Measurements from ENCODE around the gene DDX46.
A peak's percentile ranks its signal among the peaks of the same experiment; 100 is the strongest.
"Not testable (repeated sequence)": the region's sequence is repeated elsewhere in the genome, so short reads cannot be mapped to it uniquely, and the experiment has no call there.

The DDX46 gene, protein sequence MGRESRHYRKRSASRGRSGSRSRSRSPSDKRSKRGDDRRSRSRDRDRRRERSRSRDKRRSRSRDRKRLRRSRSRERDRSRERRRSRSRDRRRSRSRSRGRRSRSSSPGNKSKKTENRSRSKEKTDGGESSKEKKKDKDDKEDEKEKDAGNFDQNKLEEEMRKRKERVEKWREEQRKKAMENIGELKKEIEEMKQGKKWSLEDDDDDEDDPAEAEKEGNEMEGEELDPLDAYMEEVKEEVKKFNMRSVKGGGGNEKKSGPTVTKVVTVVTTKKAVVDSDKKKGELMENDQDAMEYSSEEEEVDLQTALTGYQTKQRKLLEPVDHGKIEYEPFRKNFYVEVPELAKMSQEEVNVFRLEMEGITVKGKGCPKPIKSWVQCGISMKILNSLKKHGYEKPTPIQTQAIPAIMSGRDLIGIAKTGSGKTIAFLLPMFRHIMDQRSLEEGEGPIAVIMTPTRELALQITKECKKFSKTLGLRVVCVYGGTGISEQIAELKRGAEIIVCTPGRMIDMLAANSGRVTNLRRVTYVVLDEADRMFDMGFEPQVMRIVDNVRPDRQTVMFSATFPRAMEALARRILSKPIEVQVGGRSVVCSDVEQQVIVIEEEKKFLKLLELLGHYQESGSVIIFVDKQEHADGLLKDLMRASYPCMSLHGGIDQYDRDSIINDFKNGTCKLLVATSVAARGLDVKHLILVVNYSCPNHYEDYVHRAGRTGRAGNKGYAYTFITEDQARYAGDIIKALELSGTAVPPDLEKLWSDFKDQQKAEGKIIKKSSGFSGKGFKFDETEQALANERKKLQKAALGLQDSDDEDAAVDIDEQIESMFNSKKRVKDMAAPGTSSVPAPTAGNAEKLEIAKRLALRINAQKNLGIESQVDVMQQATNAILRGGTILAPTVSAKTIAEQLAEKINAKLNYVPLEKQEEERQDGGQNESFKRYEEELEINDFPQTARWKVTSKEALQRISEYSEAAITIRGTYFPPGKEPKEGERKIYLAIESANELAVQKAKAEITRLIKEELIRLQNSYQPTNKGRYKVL

DNA sequence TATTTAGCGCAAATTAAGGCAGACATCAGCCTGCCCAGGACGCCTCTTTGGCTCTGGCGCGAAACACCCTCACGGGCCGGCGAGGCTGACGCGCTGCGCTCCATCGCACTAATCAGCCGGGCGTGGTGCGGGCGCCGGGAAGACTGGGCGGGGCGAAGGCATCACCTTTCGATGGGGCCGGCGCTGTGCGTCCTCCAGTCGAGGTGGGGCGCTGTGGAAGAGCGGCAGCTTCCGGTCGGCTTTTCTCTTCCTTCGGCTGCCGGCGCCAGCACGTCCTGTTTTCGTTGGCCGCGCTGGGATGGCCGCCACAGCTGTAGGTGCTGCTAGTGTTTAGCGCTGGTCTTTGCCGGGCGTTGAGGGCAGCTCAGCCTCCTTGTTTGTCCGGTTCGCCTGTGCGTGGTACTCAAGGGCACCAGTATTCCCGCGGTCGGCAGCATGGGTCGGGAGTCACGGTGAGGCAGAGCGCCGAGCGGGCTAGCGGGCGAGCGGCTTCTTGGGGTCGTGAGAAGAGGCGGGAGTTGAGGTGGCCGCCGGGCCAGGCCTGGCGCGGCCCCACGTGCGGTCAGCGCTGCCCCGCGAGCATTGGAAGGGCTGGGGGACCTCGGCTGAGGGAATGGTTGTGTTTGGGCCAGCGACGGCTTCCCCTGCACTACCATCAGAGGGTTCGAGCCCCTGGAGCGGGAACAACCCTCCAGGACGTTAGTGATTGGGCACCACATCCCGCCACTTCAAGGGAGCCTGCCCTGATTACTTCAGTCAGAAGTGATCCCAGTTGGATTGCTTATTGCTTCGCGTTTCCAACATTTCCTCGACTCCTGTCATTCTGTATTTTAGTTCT is at the start of gene DDX46:
TSS of gene DDX46 (plus strand) at position 276 of the 838 bp plus-strand sequence. CDS start at position 436, 160 bp downstream.
- DNase-seq, result peak; percentile 97

DNA sequence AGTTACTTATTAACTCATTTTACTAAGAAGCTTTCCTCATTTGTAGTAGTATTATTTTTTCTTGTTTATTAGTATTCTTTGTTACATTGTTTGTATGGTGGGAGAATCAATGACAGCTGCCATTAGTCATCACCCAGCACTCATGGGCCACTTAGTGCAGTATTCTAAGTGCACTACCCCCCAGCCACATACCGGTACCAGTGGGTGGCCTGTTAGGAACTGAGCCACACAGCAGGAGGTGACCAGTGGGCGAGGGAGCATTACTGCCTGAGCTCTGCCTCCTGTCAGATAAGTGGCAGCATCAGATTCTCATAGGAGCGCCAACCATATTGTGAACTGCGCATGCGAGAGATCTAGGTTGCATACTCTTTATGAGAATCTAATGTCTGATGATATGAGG is 44.5 kb upstream of the DDX46 start:
- DNase-seq, result no peak

DNA sequence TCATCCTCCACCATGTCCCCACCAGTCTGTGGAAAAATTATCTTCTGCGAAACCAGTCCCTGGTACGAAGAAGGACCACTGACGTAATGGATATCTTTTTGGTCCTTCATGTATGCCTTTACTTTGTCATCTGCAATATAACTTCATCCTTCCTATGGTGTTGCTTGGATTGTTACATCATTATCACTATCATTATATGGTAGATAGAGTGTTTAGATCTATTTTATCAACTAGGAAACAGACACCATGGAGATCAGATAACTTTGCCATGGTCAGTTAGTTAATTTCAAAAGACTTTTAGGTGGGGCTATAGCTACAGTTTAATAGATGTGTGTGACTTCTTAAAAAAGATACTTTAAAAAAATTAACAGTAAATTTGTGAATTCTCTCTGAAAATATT is 44.0 kb upstream of the DDX46 start:
- DNase-seq, result no peak

DNA sequence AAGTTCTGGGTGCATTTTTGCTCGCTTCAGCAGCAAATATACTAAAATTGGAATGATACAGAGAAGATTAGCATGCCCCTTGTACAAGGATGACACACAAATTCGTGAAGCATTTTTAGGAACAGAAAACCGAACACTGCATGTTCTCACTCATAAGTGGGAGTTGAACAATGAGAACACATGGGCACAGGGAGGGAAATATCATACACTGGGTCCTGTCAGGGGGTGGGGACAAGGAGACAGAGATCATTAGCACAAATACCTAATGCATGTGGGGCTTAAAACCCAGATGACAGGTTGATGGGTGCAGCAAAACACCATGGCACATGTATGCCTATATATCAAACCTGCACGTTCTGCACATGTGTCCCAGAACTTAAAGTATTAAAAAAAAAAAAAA is 43.1 kb upstream of the DDX46 start:
- DNase-seq, result not testable (repeated sequence)

DNA sequence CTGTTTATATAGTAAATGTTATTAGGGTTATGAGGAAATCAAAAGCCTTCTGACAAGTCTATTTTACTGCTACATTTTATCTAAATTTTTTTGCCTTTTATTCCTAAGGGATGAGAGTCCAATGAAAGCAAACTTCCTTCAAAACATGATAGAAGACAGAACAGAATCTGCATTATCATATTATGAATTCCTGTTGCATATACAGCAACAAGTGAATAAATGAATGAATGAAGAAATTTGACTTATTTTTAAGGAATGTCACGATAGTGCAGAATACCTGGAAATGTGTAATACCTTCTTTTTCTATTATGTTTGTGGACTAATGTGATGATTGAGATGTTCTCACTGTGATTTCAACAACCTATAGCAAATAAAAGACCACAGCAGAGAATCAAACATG is 33.7 kb upstream of the DDX46 start:
- no peak for DNase-seq

DNA sequence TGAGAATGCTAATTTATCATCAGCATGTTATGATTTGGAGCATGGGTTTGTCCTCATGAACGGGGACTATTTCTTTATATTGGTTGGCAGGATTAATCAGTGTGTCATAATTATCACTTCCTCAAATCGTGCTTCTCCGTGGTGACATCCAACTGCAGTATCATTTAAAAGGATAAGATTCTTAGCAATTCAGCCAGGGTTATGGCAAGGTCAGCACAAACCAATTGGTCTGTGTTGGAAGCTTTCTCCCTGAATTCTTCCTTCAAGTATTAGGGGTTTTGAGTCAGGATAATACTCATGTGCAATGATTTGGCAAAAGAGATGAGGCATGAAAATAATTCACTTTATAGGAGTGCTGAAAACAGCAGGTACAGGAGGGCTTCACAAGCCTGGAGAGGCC is 25.8 kb upstream of the DDX46 start:
- no peak for DNase-seq

DNA sequence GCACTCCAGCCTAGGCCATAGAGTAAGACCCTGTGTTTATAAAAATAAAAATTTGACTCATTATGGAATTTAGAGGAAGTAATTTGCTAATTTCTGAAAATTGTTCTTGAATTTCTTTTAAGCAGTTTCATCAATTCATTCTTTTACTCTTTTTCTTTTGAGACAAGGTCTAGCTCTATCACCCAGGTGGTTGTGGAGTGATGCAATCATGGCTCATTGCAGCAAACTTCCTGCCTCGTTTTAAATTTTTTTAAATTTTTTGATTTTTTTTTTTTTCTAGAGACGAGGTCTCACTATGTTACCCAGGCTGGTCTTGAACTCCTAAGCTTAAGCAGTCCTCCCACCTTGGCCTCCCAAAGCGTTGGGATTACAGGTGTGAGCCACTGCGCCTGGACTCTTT is 23.3 kb upstream of the DDX46 start:
- no peak for DNase-seq

DNA sequence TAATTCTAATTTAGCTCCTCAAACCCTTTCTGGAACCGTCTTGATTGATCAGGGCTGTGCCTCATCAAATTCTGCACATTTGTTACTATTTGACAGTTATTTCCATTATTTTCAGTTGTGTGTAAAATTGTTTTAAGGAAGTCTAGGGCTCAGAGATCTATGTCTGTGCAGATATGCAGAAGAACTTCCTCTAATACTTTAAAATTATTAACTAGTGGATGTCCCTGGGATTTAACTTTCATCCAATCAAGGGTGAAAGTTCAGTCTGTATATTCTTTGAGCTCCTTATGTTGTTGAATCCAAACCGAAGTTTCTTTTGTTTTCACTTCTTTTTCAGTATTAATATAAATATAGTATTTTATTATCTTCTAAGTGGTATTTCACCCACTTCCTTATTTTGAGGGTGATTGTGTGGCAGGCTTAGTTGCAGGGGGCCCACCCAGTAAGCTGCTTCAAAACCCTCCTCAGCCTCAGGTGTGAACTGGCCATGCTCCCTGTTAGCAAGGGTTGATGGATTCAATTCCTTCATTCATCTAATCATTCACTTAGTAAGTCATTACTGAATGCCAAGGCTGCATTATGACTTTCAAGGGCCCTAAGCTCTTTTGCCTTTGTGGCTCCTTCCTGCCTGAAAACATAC is 22.3 kb upstream of the DDX46 start:
- no peak for DNase-seq

DNA sequence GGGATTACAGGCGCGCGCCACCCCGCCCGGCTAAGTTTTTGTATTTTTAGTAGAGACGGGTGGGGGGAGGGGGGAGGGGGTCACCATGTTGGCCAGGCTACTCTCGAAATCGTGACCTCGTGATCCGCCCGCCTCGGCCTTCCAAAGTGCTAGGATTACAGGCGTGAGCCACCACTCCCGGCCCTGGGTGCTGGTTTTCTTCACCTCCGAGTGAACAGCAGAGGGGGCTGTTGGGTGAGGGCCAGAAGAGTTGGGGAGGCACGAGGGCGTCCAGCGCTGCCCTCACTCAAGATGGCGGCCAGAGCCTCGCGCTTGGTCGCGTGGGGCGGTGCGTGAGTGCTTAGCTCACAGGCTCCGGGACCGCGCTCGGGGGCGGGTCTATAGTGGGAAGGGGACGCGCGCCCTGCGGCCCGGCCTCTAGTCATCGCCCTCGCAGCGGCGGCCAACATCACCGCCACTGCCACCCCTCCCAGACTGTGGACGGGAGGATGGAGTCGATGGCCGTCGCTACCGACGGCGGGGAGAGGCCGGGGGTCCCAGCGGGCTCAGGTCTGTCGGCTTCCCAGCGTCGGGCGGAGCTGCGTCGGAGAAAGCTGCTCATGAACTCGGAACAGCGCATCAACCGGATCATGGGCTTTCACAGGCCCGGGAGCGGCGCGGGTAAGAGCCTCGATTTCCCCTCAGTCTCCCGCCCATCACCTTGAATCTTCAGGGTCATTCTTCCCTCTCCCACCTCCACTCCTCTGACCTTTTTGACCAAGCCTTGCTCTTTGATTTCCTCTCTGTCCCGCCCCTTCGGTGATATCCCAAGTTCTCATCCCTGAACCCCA is 20.2 kb upstream of the DDX46 start, which contains the start of gene CAMLG:
TSS of gene CAMLG (plus strand) at position 416 of the 830 bp plus-strand sequence. CDS start at position 489, 73 bp downstream.
- DNase-seq, result peak; percentile 99

DNA sequence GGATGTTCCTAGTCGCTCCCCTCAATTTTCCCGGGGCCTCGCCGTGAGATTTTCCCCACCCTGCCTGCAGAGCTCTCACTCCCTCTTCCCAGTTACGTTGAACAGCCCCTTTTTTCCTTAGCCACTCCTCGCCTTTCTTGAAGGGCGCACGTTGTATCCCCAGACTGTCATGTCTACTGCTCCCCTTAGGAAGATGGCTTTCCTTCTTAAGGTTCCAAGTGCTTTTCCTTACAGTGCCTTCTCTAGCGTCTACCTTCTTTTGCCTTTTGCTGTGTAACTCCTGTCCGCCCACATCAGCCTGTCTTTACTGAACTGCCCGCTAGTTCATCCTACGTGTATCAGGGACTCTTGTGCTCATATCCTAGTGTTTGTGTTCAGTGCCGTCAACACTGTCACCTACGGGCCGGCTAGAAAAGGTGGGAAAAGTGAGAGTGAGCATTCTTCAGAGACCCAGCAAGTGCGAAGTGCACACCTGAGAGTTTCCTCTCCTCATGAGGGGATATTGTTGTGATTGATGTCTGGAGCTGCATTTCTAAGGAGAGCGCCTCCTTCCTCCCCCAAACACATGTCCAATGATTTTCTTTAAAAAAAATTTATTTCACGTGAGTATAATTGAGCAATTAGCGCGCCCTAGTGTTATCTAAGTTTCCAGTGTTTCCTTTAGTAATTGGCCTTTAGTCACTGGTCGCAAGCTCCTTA is 19.5 kb upstream of the DDX46 start:
- peak; percentile 42 for DNase-seq

DNA sequence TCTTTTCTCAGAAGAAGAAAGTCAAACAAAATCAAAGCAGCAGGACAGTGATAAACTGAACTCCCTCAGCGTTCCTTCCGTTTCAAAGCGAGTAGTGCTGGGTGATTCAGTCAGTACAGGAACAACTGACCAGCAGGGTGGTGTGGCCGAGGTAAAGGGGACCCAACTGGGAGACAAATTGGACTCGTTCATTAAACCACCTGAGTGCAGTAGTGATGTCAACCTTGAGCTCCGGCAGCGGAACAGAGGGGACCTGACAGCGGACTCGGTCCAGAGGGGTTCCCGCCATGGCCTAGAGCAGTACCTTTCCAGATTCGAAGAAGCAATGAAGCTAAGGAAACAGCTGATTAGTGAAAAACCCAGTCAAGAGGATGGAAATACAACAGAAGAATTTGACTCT is 17.5 kb upstream of the DDX46 start:
- no peak for DNase-seq

DNA sequence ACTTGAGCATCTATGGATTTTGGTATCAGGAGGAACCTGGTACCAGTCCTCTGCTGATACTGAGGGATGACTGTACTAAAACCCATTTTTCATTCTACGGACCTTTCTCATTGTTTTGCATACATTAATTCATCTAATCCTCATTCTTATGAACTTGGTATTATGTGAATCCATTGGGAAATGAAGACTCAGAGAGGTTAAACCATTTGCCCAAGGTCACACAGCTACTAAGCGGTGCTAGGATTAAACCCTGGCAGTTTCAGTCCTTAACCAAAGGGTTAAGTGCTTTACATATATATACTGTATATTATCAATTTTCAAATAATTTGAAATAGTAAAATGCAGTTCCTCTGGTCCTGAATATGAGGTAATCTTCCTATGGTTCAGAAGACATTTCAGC is 16.4 kb upstream of the DDX46 start:
- DNase-seq, result no peak

DNA sequence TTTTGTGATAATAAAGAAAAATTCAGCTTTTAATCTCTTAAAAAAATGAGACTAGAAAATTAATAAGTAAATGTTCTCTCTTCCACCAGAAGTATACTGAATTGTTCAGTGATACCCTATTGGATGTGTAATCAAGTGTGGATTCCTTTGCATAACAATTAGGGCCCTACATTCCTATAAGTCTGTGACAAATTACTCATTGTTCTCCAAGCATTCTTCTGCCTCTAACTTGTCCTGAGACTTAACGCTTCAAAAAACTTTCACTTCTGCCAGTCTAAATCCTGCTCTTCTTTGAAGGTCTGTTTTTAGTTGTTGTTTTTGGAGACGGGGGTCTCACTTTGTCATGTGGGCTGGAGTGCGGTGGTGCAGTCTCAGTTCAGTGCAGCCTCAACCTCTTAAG is 9.2 kb upstream of the DDX46 start:
- DNase-seq, result no peak

DNA sequence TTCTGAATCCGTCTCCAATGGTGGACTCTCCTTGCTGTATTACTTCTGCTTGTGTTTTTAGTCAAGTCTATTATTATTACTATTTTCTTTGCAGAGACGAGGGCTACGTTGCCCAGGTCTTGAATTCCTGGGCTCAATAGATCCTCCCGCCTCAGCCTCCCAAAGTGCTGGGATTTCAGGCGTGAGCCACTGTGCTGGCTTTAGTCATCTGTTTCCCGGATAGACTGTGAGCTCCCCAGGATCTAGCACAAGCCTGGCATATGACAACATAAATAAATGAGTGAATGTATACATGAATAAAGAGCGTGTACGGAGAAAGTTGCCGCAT is 439 bp upstream of the DDX46 start:
- no peak for DNase-seq

DNA sequence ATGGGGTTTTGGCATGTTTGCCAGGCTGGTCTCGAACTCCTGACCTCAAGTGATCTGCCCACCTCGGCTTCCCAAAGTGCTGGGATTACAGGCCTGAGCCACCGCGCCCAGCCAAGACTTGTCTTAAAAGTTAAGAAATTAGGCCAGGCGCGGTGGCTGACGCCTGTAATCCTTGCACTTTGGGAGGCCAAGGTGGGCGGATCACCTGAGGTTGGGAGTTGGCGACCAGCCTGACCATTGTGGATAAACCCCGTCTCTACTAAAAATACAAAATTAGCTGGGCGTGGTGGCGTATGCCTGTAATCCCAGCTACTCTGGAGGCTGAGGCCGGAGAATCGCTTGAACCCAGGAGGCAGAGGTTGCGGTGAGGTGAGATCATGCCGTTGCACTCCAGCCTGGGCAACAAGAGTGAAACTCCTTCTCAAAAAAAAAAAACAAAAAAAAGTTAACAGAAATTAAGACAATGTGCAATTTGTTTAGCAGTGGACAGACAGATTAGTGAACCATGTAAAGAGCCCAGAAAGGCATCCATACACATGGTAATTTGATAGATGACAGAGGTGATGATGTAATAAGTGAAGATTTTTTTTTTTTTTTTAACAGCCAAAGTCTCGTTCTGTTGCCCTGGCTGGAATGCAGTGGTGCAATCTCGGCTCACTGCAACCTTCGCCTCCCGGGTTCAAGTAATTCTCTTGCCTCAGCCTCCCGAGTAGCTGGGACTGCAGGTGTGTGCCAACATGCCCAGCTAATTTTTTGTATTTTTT is 9.1 kb downstream of the DDX46 start:
- not testable (repeated sequence) for DNase-seq

DNA sequence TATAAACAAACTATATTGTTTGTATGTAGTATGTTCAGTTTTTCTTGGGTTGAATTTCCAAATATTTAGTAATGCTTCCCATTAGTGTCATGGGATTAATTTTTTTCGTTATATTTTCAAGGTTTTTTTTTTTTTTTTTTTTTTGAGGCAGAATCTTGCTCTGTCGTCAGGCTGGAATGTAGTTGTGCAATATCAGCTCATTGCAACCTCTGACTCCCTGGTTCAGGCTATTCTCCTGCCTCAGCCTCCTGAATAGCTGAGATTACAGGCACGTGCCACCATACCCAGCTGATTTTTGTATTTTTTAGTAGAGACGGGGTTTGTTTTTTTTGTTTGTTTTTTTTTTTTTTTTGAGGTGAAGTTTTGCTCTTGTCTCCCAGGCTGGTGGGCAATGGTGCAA is 10.6 kb downstream of the DDX46 start:
- DNase-seq, result no peak

DNA sequence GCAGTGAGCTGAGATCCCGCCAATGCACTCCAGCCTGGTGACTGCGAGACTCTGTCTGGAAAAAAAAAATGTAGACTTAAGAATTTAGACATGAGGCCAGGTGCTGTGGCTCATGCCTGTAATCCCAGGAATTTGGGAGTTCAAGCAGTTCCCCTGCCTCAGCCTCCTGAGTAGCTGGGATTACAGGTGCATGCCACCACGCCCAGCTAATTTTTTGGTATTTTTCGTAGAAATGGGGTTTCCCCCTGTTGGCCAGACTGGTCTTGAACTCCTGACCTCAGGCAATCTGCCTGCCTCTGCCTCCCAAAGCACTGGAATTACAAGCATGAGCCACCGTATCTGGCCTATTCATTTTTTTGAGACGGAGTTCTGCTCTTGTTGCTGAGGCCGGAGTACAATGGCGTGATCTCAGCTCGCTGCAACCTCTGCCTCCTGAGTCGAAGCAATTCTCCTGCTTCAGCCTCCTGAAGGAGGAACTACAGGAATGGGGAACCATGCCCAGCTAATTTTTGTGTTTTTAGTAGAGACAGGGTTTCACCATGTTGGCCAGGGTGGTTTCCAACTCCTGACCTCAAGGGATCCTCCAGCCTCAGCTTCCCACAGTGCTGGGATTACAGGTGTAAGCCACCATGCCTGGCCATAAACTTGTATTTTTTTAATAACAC is 14.0 kb downstream of the DDX46 start:
- DNase-seq, result no peak

DNA sequence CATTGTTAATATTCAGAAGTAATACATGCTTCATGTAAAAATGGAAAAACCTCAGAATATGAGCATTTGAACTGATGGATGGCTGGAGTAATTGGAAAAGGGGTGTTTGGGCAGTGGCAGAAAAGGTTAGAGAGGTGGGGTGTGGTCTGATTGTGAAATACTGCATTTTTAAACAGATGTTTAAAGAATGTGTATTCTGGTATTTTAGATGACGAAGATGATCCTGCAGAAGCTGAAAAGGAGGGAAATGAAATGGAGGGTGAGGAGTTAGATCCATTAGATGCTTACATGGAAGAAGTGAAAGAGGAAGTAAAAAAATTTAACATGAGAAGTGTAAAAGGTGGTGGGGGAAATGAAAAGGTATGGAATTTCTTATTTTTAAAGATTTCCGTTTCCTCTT is 18.8 kb downstream of the DDX46 start:
- DNase-seq, result no peak

DNA sequence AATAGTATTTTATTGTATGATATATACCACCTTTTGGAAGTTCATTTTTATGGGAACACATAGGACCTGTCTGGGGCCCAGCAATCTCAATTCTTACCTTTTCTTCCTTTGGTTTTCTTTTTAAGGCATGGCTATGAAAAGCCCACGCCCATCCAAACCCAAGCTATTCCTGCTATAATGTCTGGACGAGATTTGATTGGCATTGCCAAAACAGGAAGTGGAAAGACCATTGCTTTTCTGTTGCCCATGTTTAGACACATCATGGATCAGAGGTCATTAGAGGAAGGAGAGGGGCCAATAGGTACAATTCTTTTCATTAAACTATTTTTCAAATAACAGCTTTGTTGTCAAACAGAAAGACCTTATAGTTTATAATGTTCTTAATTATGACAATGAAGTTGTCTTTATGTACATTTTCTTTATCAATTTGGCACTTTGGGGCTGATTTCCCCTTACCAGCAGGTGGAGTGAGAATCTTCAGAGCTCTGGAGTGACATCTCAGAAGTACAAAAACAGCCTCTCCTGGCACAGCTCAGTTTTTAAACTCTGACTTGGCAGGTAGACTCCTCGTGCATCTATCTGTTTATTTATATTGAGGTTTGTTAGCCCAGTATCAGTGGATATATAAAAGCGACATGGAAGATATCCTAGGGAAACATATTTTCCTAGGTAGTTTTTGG is 25.8 kb downstream of the DDX46 start:
- no peak for DNase-seq

Measured in activated CD4-positive, alpha-beta T cell treated with anti-CD3 and anti-CD28 coated beads, Interleukin-2, Interleukin-6, amounts not matched to agents 100 ng/mL and 50 ng/mL, durations not matched to agents 16 hours and 8 hours (primary cell).